Measurements from ENCODE around the gene CHRNB4. TPM values are rescaled to one million over a fixed set of nuclear protein-coding genes. Genes with fewer than 3 reads are reported as not detected.

The CHRNB4 gene
- total and polyA plus RNA-seq, 2 donors (not counting 3 experiments of a cell fraction or from before 2014, with no cell fraction given): 0.08 TPM; not detected in 1

DNA sequence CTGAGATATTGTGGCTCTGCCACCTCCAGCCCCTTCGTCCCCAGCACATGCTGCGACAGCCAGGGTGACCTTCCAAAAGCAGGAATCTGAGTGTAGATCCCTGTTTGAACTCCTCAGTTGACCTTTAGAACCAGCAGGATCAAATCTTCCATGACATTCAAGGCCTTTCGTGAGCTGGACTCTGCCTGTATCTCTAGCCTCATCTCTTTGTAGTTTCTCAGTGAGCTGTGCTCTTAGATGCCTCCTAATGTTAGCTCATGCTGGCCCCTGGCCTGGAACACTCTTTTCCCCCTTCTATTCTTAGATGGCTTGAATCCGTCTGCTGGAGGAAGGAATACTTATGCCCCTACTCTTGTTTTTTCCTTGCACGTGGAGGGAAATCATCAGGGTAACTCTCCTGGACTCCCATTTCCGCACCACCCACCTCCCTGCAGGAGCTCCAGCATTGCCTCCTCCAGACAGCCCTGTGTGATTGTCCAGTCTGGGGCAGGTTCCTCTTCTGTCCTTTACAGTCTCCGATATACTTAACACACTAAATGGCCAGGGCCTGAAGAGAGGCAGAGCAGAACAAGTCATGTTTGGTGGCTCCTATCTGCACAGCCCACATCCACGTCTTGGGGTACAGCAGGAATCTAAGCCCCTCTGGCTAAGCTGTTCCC is 26.7 kb upstream of the CHRNB4 start:
- no peaks in the 10 kb centered on the region for H3K79me2 ChIP-seq (ENCODE audit: control insufficient read depth, insufficient read depth, low read length)
- H2AFZ ChIP-seq (ENCODE audit: low read depth, low read length): no peak overlapping the region
- POLR2A ChIA-PET: no interaction called here
- CTCF ChIA-PET: no interaction called here
- intact Hi-C loops (cut with micrococcal nuclease): no loop called here
- no peaks in the 10 kb centered on the region for H3K9me3 ChIP-seq (replicated peaks; ENCODE audit: control insufficient read depth, insufficient read depth, low read length)
- H3K27me3 ChIP-seq (ENCODE audit: control insufficient read depth in 2 of 2, insufficient read depth in 2 of 2, low read length in 2 of 2): peaks cover 4 to 6% of the 10 kb centered on the region in 2 experiments
- TF ChIP-seq POLR2A (IDR thresholded peaks at IDR 0.05; ENCODE audit: low read depth, low read length): no peak
- TF ChIP-seq, protein P1, sequence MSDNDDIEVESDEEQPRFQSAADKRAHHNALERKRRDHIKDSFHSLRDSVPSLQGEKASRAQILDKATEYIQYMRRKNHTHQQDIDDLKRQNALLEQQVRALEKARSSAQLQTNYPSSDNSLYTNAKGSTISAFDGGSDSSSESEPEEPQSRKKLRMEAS (IDR thresholded peaks at IDR 0.05; ENCODE audit: insufficient read depth, insufficient read length): no peak
- no peak for TF ChIP-seq JUN (IDR thresholded peaks at IDR 0.05; ENCODE audit: borderline replicate concordance, insufficient read depth, insufficient read length, low read depth)
- no peak for TF ChIP-seq MYC (IDR thresholded peaks at IDR 0.05; ENCODE audit: low read depth, low read length)
- no peaks in the 10 kb centered on the region for H4K20me1 ChIP-seq (replicated peaks; ENCODE audit: control insufficient read depth, extremely low read depth, insufficient read depth, low read length)
- BruUV-seq (replicated peaks): no TSS peak
- H3K9me1 ChIP-seq (replicated peaks; ENCODE audit: control insufficient read depth, extremely low read depth, insufficient read depth, low read length): no peaks in the 10 kb centered on the region
- DNase-seq (ENCODE audit: low read depth, low spot score) (no peak), FAIRE-seq (no peak)
- dilution Hi-C loops (cut with MboI; ENCODE audit: extremely low pct_ligation_motif_present, low sequenced_read_pairs): no loop called here
- no peak overlapping the region for H3K9ac ChIP-seq (replicated peaks; ENCODE audit: extremely low read depth, insufficient read depth, low read length)
- no peak overlapping the region for H3K4me3 ChIP-seq (replicated peaks in 1 of 3; ENCODE audit: insufficient read depth in 1 of 3, low read depth in 1 of 3, low read length in 3 of 3)
- H3K4me2 ChIP-seq (ENCODE audit: insufficient read depth, low read length): no peak overlapping the region
- no peaks in the 10 kb centered on the region for H3K36me3 ChIP-seq (ENCODE audit: control insufficient read depth in 2 of 2, extremely low read depth in 1 of 2, insufficient read depth in 2 of 2, low read length in 2 of 2)
- H3K4me1 ChIP-seq (ENCODE audit: control insufficient read depth, extremely low read depth, insufficient read depth, low read length): no peaks in the 10 kb centered on the region
- no peak overlapping the region for H3K27ac ChIP-seq (ENCODE audit: insufficient read depth, low read depth, low read length)

DNA sequence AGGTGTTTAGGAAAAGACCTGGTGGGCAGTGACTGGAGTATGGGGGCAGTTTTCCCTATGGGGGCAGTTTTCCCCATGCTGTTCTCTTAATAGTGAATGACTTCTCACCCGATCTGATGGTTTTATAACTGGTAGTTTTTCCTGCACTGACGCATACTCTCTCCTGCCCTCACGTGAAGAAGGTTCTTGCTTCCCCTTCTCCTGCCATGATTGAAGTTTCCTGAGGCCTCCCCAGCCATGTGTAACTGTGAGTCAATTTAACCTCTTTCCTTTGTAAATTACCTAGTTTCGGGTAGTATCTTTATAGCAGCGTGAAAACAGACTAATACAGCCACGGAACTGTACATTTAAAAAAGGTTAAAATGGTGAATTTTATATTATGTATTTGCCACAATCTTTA is 25.0 kb upstream of the CHRNB4 start:
- Histone ChIP-seq H3K4me3 (replicated peaks in 1 of 3; ENCODE audit: insufficient read depth in 1 of 3, low read depth in 1 of 3, low read length in 3 of 3) (no peak overlapping the region), H3K4me1 (ENCODE audit: control insufficient read depth, extremely low read depth, insufficient read depth, low read length) (no peaks in the 10 kb centered on the region), H3K36me3 (ENCODE audit: control insufficient read depth in 2 of 2, extremely low read depth in 1 of 2, insufficient read depth in 2 of 2, low read length in 2 of 2) (no peaks in the 10 kb centered on the region), H3K9ac (replicated peaks; ENCODE audit: extremely low read depth, insufficient read depth, low read length) (no peak overlapping the region), H4K20me1 (replicated peaks; ENCODE audit: control insufficient read depth, extremely low read depth, insufficient read depth, low read length) (no peaks in the 10 kb centered on the region), H3K9me3 (replicated peaks; ENCODE audit: control insufficient read depth, insufficient read depth, low read length) (no peaks in the 10 kb centered on the region), H2AFZ (ENCODE audit: low read depth, low read length) (no peak overlapping the region), H3K27me3 (ENCODE audit: control insufficient read depth in 2 of 2, insufficient read depth in 2 of 2, low read length in 2 of 2) (peaks cover 4 to 6% of the 10 kb centered on the region in 2 experiments), H3K4me2 (ENCODE audit: insufficient read depth, low read length) (no peak overlapping the region), H3K9me1 (replicated peaks; ENCODE audit: control insufficient read depth, extremely low read depth, insufficient read depth, low read length) (no peaks in the 10 kb centered on the region), H3K79me2 (ENCODE audit: control insufficient read depth, insufficient read depth, low read length) (no peaks in the 10 kb centered on the region), H3K27ac (ENCODE audit: insufficient read depth, low read depth, low read length) (no peak overlapping the region)
- CTCF ChIA-PET: no interaction called here
- intact Hi-C loops (cut with micrococcal nuclease) (no loop called here), dilution Hi-C loops (cut with MboI; ENCODE audit: extremely low pct_ligation_motif_present, low sequenced_read_pairs) (no loop called here)
- POLR2A ChIA-PET: no interaction called here
- FAIRE-seq: no peak
- DNase-seq (ENCODE audit: low read depth, low spot score): no peak
- TF ChIP-seq, protein P1 (IDR thresholded peaks at IDR 0.05; ENCODE audit: insufficient read depth, insufficient read length): no peak
- TF ChIP-seq CTCF (IDR thresholded peaks at IDR 0.05; ENCODE audit: extremely low read depth in 1 of 2, insufficient read depth in 1 of 2, low read depth in 1 of 2, low read length in 2 of 2) (no peak), POLR2AphosphoS5 (IDR thresholded peaks at IDR 0.05; ENCODE audit: insufficient read depth, low read depth, low read length) (no peak), FOS (IDR thresholded peaks at IDR 0.05; ENCODE audit: borderline replicate concordance, insufficient read depth, low read length) (no peak), POLR2A (IDR thresholded peaks at IDR 0.05; ENCODE audit: low read depth, low read length) (no peak), MYC (IDR thresholded peaks at IDR 0.05; ENCODE audit: low read depth, low read length) (no peak), JUN (IDR thresholded peaks at IDR 0.05; ENCODE audit: borderline replicate concordance, insufficient read depth, insufficient read length, low read depth) (no peak), EZH2 (IDR thresholded peaks at IDR 0.05; ENCODE audit: borderline replicate concordance, low read depth, low read length, severe bottlenecking) (no peak), GATA2 (IDR thresholded peaks at IDR 0.05; ENCODE audit: insufficient read depth, insufficient read length, low read depth, low read length) (no peak)
- BruUV-seq (replicated peaks): no TSS peak

All from endothelial cell of umbilical vein (primary cell).